Smooth muscle cell of bladder (primary cell): ENCODE measurements around the gene AGK. TPM values are rescaled to one million over a fixed set of nuclear protein-coding genes. Genes with fewer than 3 reads are reported as not detected.

Source experiments
- total RNA-seq: library from RNA; depleted of rRNA; stranded (reverse); fragments of >200 nt; gene quantifications from 2 replicates; pipeline ENCODE4 v1.2.3, GENCODE V29; 2014

AGK gene
- total RNA-seq, result 15.3 and 18.2 TPM in 2 replicates

DNA sequence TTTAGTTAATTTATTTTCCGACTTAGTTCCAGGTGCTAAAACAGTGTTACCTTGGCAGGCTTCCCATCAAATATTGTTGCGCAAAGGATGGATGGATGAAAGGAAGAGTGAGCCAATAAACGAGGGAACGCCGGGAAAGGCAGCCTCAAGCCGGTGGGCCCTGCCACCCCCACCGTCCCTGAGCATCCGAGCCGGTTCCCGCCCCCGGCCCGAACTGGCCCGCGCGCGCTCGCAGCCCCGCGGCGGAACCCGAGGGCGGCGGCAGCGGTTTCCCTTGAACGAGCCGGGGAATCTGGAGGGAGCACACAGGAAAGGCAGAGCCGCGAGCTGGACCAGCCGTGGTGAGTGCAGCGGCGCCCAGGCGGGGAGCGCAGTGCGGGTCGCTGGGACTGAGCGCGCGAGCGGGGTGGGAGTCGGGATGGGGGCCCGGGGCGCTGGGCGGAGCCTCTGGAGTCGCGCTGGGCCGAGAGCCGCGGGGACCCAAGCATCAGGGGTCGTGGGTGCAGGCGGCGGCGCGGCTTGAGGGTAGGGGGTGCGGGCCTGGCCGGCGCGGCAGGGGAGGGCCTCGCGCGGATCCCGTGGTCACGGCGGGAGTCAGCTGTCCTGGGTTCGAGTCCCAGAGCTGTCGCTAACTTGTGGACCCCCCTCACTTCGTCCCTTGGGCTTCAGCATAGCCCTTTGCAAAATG, at the start of gene AGK:
TSS of gene AGK (plus strand) at position 317 of the 688 bp plus-strand sequence. CDS start 4,057 bp downstream, outside the sequence.

GRCh38 chr7:141702047-141702567, 150.9 kb downstream of the AGK start, which contains the start of gene DENND11:
Gene DENND11 (minus strand): TSS chr7:141702166. CDS start chr7:141702153, 13 bp downstream.

Other genes with a start within 250 kb of the AGK start
- 6.0 and 9.4 TPM in 2 replicates for gene DENND11, start 150.8 kb downstream of the AGK start, total RNA-seq
- not detected in 2 replicates for gene WEE2, start 156.9 kb downstream of the AGK start, total RNA-seq
- 137 and 162 TPM in 2 replicates for gene SSBP1, start 186.9 kb downstream of the AGK start, total RNA-seq
- gene TAS2R3, start 212.7 kb downstream of the AGK start, total RNA-seq, result 0.85 and 1.8 TPM in 2 replicates
- 0.85 and 0.92 TPM in 2 replicates for gene TAS2R4, start 225.3 kb downstream of the AGK start, total RNA-seq
- 0.57 and 0.92 TPM in 2 replicates for gene TAS2R5, start 238.8 kb downstream of the AGK start, total RNA-seq